ENCODE data around the gene MYOT.

- no peak for TF ChIP-seq CTCF (IDR thresholded peaks at IDR 0.05)
- no peak for TF ChIP-seq POLR2A (IDR thresholded peaks at IDR 0.05)
- no peak for TF ChIP-seq EP300 (IDR thresholded peaks at IDR 0.05)
- no peak for TF ChIP-seq POLR2AphosphoS5 (IDR thresholded peaks at IDR 0.05)
Observed at GRCh38 chr5:137825165-137825564, 42.5 kb upstream of the MYOT start.
